PC-3 (cell line): ENCODE results near the gene CLSTN3.

Experiments
- EZH2 ChIP-seq: fragments of 300-600 bp; sonication (generic); IDR thresholded peaks from one replicate; pipeline ENCODE4 v1.6.1; 2017; ENCODE audit warnings: antibody characterized with exemption, mild to moderate bottlenecking, low read length; ENCODE audit not compliant: unreplicated experiment
- EZH2phosphoT487 ChIP-seq: fragments of 300-600 bp; sonication (generic); IDR thresholded peaks from 2 replicates; pipeline ENCODE4 v1.6.1; 2018; ENCODE audit warnings: mild to moderate bottlenecking, antibody characterized with exemption, low read length, borderline replicate concordance
- TF ChIP-seq, protein P1 (sequence below): fragments of 300-600 bp; sonication (generic); conservative IDR thresholded peaks from 2 replicates; pipeline ENCODE4 v1.5.1; 2017; ENCODE audit warnings: antibody characterized with exemption, low read depth, mild to moderate bottlenecking, low read length

- TF ChIP-seq, protein P1, sequence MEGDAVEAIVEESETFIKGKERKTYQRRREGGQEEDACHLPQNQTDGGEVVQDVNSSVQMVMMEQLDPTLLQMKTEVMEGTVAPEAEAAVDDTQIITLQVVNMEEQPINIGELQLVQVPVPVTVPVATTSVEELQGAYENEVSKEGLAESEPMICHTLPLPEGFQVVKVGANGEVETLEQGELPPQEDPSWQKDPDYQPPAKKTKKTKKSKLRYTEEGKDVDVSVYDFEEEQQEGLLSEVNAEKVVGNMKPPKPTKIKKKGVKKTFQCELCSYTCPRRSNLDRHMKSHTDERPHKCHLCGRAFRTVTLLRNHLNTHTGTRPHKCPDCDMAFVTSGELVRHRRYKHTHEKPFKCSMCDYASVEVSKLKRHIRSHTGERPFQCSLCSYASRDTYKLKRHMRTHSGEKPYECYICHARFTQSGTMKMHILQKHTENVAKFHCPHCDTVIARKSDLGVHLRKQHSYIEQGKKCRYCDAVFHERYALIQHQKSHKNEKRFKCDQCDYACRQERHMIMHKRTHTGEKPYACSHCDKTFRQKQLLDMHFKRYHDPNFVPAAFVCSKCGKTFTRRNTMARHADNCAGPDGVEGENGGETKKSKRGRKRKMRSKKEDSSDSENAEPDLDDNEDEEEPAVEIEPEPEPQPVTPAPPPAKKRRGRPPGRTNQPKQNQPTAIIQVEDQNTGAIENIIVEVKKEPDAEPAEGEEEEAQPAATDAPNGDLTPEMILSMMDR, result no peak
- no peak for TF ChIP-seq EZH2phosphoT487
- TF ChIP-seq EZH2, result no peak
Observed at GRCh38 chr12:7180685-7181084, 50.5 kb downstream of the CLSTN3 start.
